Peyer's patch (tissue), 4 donors: Measurements from ENCODE around the gene CORO2A. TPM values are rescaled to one million over a fixed set of nuclear protein-coding genes. Genes with fewer than 3 reads are reported as not detected.
"Not testable (repeated sequence)": the region's sequence is repeated elsewhere in the genome, so short reads cannot be mapped to it uniquely, and the experiment has no call there.

Experiments used
- DNase-seq, 3 donors: peaks; one replicate each; pipeline ENCODE4 v3.0.0-alpha.2; 2017 to 2019
- H3K27ac ChIP-seq, 4 donors: fragments of 200-600 bp; sonication (generic); one replicate each; pipeline ENCODE4 v1.5.1; 2016 to 2019
- H3K27me3 ChIP-seq, 2 donors: fragments of 200-600 bp; sonication (generic); one replicate each; pipeline ENCODE4 v1.5.1; 2019
- H3K36me3 ChIP-seq, 3 donors: fragments of 200-600 bp; sonication (generic); one replicate each; pipeline ENCODE4 v1.5.1; 2016 to 2019
- H3K4me1 ChIP-seq, 4 donors: fragments of 200-600 bp; sonication (generic); one replicate each; pipeline ENCODE4 v1.5.1; 2016 to 2019
- H3K4me3 ChIP-seq, 4 donors: fragments of 200-600 bp; sonication (generic); 1 replicate in 3 of 4; 2 replicates in 1 of 4; pipeline ENCODE4 v1.5.1; 2016 to 2019; ENCODE audit warnings: mild to moderate bottlenecking in 1 of 4
- H3K9me3 ChIP-seq, 4 donors: fragments of 200-600 bp; sonication (generic); one replicate each; pipeline ENCODE4 v1.5.1; 2016 to 2019; ENCODE audit warnings: mild to moderate bottlenecking in 1 of 4
- CTCF ChIP-seq, 6 experiments: fragments of 450-650 bp in 4 of 6; fragments of 200-600 bp in 2 of 6; sonication (generic) in 1 of 6; IDR thresholded peaks; one replicate each; pipeline ENCODE4 v1.5.1; 2017 to 2019; ENCODE audit warnings: antibody characterized with exemption in 6 of 6, mild to moderate bottlenecking in 3 of 6, moderate library complexity in 1 of 6
- POLR2A ChIP-seq, 2 donors: fragments of 450-650 bp; IDR thresholded peaks; one replicate each; pipeline ENCODE4 v1.5.1; 2017; ENCODE audit warnings: antibody characterized with exemption in 2 of 2, mild to moderate bottlenecking in 2 of 2, moderate library complexity in 2 of 2
- total RNA-seq, 4 donors: library from RNA; depleted of rRNA; stranded (reverse); fragments of >200 nt; gene quantifications; one replicate each; pipeline ENCODE4 v1.1.0, GENCODE V29; 2016

Gene CORO2A
- total RNA-seq, 4 donors from 2014 or later, result 15.7 to 99.6 (median 91.9) TPM

GRCh38 chr9:98080780-98081179 lies 111.7 kb downstream of the CORO2A start:
- no peaks in the 10 kb centered on the region for H3K27me3 ChIP-seq
- peaks cover 0 to 32% (median 7%) of the 10 kb centered on the region in 4 donors for H3K4me1 ChIP-seq
- TF ChIP-seq POLR2A (IDR thresholded peaks at IDR 0.05), result no peak
- DNase-seq, result peak in 1 of 3 donors; percentile 41
- no peaks in the 10 kb centered on the region for H3K9me3 ChIP-seq
- H3K4me3 ChIP-seq, result no peak overlapping the region
- peak overlapping the region in 3 of 4 donors; percentile 41 to 78 (median 72) for H3K27ac ChIP-seq
- peaks cover 0 to 76% (median 0%) of the 10 kb centered on the region in 3 donors for H3K36me3 ChIP-seq

DNA sequence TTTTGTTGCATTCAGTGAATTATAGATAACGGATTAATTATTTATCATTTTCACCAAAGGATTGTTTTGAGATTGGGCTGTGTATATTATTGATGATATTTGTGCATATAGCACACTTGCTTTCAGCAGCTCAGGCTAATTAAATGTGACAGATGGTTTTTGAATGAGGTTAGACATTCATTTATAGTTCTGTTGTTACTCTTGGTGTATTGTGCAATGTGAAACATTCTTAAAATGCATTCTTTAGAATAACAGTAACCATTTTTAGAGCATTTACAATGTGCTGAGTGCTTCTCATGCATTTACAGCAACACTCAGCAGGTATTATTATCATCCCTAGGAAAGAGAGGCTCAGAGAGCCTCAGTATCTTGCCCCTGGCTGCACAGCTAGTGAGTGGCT lies 112.1 kb downstream of the CORO2A start:
- no peak overlapping the region for H3K4me3 ChIP-seq
- H3K36me3 ChIP-seq, result peaks cover 0 to 74% (median 0%) of the 10 kb centered on the region in 3 donors
- DNase-seq, result no peak
- peak overlapping the region in 1 of 4 donors; percentile 78 for H3K27ac ChIP-seq
- no peaks in the 10 kb centered on the region for H3K27me3 ChIP-seq
- peaks cover 0 to 32% (median 7%) of the 10 kb centered on the region in 4 donors for H3K4me1 ChIP-seq
- TF ChIP-seq POLR2A (IDR thresholded peaks at IDR 0.05) (no peak), CTCF (IDR thresholded peaks at IDR 0.05) (no peak)
- no peaks in the 10 kb centered on the region for H3K9me3 ChIP-seq

- TF ChIP-seq CTCF (IDR thresholded peaks at IDR 0.05) (no peak), POLR2A (IDR thresholded peaks at IDR 0.05) (no peak)
- peak in 1 of 3 donors; percentile 23 for DNase-seq
- H3K9me3 ChIP-seq, result no peaks in the 10 kb centered on the region
- peaks cover 0 to 60% (median 0%) of the 10 kb centered on the region in 3 donors for H3K36me3 ChIP-seq
- H3K4me3 ChIP-seq, result no peak overlapping the region
- peaks cover 4 to 43% (median 11%) of the 10 kb centered on the region in 4 donors for H3K4me1 ChIP-seq
- H3K27ac ChIP-seq, result no peak overlapping the region
- H3K27me3 ChIP-seq, result no peaks in the 10 kb centered on the region
These were observed 113.5 kb downstream of the CORO2A start for GRCh38 chr9:98078895-98079294.

DNA sequence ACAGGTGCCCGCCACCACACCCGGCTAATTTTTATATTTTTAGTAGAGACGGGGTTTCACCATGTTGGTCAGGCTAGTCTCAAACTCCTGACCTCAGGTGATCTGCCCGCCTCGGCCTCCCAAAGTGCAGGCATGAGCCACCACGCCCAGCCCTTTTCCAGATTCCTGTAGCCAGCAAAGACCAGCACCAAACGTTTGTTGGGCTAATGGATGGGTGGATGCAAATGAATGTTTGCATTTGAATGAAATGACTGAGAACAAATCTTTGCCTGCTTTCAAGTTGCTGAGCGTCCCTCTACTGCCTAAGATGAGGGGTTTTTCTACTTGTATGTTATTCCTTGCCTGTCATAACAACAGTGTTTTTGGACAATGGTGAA lies 115.9 kb downstream of the CORO2A start:
- DNase-seq, H3K4me3 ChIP-seq, H3K9me3 ChIP-seq, H3K27me3 ChIP-seq: not testable (repeated sequence)
- Histone ChIP-seq H3K36me3 (peaks cover 0 to 37% (median 0%) of the 10 kb centered on the region in 3 donors), H3K27ac (peak overlapping the region in 2 of 4 donors; percentile 49 to 61), H3K4me1 (peaks cover 0 to 42% (median 6%) of the 10 kb centered on the region in 4 donors)

DNA sequence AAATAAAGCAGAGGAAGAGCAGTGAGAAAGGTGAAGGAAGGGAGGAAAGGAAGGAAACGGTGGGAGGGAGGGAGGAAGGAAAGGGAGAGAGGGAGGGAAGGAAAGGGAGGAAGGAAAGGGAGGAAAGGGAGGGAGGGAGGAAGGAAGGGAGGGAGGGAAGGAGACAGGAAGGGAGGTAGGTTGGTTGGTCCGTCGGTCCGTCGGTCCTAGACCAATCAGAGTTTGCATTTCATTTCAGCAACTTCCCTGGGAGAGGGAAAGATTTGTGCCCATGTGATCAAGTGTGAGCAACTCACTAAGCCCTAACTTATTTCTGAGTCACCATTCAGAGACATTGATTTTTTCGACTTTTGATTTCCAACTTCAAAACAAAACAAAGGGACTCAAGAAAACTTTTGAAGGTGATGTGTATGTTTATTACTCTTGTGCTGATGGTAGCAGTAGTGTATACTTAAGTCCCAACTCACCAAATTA lies 117.1 kb downstream of the CORO2A start:
- Histone ChIP-seq H3K4me3 (no peak overlapping the region), H3K27ac (peak overlapping the region; percentile 51 to 91 (median 68)), H3K27me3 (no peaks in the 10 kb centered on the region), H3K36me3 (peaks cover 0 to 26% (median 0%) of the 10 kb centered on the region in 3 donors), H3K4me1 (peaks cover 0 to 41% (median 6%) of the 10 kb centered on the region in 4 donors), H3K9me3 (no peaks in the 10 kb centered on the region)
- no peak for DNase-seq
- no peak for TF ChIP-seq POLR2A (IDR thresholded peaks at IDR 0.05)
- no peak for TF ChIP-seq CTCF (IDR thresholded peaks at IDR 0.05)

DNA sequence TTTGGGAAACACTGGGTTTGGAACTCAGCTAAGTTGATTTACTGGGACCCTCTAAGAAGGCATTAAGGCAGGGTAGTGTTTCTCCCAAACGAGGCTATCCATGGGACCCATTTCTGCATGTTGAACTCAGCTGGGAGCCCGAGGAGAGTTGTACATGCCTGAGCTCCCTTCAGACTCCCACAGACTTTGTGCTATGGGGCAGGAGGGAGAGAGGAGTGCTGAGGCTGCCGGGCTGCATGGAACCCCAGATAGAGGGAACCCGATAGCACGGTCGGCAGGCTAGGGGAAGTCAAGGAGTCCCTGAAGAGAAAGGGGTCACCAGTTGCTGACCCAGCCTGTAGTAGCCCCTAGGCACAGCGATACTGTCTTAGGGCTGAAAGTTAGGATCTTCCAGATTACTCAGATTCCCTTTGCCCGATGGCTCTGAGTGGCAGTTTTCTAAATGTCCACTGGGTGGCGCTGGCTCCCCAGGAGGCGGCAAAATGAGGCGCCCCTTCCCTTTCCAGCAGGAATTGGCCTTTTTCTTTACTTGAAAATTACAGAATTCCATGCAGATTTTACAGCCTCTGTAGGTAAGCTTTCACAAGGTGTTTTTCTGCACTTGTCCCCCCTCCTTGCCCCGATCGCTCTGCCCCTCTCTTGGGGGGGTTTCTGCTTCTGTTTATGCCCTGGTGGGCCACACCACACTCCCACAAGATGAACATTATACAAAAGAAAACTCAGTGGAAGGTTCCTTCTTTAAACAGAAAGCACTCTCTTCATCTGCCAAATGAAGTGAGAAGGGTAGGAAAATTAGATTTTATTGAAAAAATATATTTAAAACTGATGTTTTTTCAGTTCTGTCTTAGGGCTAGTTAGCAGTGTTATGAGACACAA lies 118.1 kb downstream of the CORO2A start:
- TF ChIP-seq POLR2A (IDR thresholded peaks at IDR 0.05) (no peak), CTCF (IDR thresholded peaks at IDR 0.05) (peak; percentile 82 to 98 (median 92))
- Histone ChIP-seq H3K27ac (peak overlapping the region; percentile 51 to 91 (median 80)), H3K9me3 (no peaks in the 10 kb centered on the region), H3K4me3 (no peak overlapping the region), H3K4me1 (peaks cover 0 to 41% (median 6%) of the 10 kb centered on the region in 4 donors), H3K36me3 (peaks cover 0 to 17% (median 0%) of the 10 kb centered on the region in 3 donors), H3K27me3 (no peaks in the 10 kb centered on the region)
- DNase-seq, result peak; percentile 64 to 89 (median 77)
